MM.1S (cell line): ENCODE data around the gene PPP1R12C.

Source experiments
- CTCF ChIP-seq: fragments of 300-600 bp; sonication (generic); IDR thresholded peaks from 2 replicates; pipeline ENCODE4 v1.5.1; 2016; ENCODE audit warnings: antibody characterized with exemption, low read length, mixed read lengths
- EZH2 ChIP-seq: fragments of 300-600 bp; sonication (generic); optimal IDR thresholded peaks from 2 replicates; pipeline ENCODE3; 2017; ENCODE audit warnings: low read depth, mild to moderate bottlenecking, antibody characterized with exemption, low read length, mixed read lengths
- EZH2phosphoT487 ChIP-seq: fragments of 300-600 bp; sonication (generic); IDR thresholded peaks from 2 replicates; pipeline ENCODE4 v1.6.1; 2018; ENCODE audit warnings: antibody characterized with exemption, low read length

- TF ChIP-seq EZH2: no peak
- peak; percentile 27; the same call in 1 of the 2 replicates for TF ChIP-seq CTCF
- no peak for TF ChIP-seq EZH2phosphoT487
These were observed 17.6 kb downstream of the PPP1R12C start for GRCh38 chr19:55099557-55100506.
